ACC112 (cell line): ENCODE measurements around the gene PPP4R1.

Experiments
- H2AFZ ChIP-seq: fragments of 200-600 bp; sonication (generic); one replicate; pipeline ENCODE4 v1.6.0; 2017; ENCODE audit warnings: antibody characterized with exemption, low read length; ENCODE audit not compliant: unreplicated experiment
- H3K27ac ChIP-seq: fragments of 200-600 bp; sonication (generic); 2 replicates; pipeline ENCODE4 v1.5.1; 2014; ENCODE audit warnings: low read depth, mild to moderate bottlenecking, antibody characterized with exemption, low read length, moderate library complexity
- H3K27me3 ChIP-seq: fragments of 200-600 bp; sonication (generic); 2 replicates; pipeline ENCODE4 v1.6.1; 2014; ENCODE audit warnings: mild to moderate bottlenecking, antibody characterized with exemption, low read length, moderate library complexity, mixed read lengths; ENCODE audit not compliant: insufficient read depth
- H3K36me3 ChIP-seq: fragments of 200-600 bp; sonication (generic); 2 replicates; pipeline ENCODE4 v1.6.1; 2016; ENCODE audit warnings: mild to moderate bottlenecking, antibody characterized with exemption, low read length, moderate library complexity, mixed read lengths; ENCODE audit not compliant: insufficient read depth
- H3K4me1 ChIP-seq: fragments of 200-600 bp; sonication (generic); one replicate; pipeline ENCODE4 v1.6.1; 2016; ENCODE audit warnings: low read length, mixed read lengths; ENCODE audit not compliant: insufficient read depth, unreplicated experiment, control insufficient read depth
- H3K4me3 ChIP-seq: fragments of 200-600 bp; sonication (generic); 2 replicates; pipeline ENCODE4 v1.5.1; 2014; ENCODE audit warnings: mild to moderate bottlenecking, low read depth, low read length
- H3K79me2 ChIP-seq: fragments of 200-600 bp; sonication (generic); one replicate; pipeline ENCODE4 v1.6.0; 2016; ENCODE audit warnings: low read length; ENCODE audit not compliant: control insufficient read depth, unreplicated experiment, insufficient read depth

Gene PPP4R1

GRCh38 chr18:9628984-9629383, 14.6 kb upstream of the PPP4R1 start:
- no peak overlapping the region for H2AFZ ChIP-seq
- H3K36me3 ChIP-seq: no peaks in the 10 kb centered on the region
- H3K27me3 ChIP-seq: no peaks in the 10 kb centered on the region
- H3K4me1 ChIP-seq: peaks cover 16% of the 10 kb centered on the region
- no peak overlapping the region for H3K27ac ChIP-seq
- H3K79me2 ChIP-seq: no peaks in the 10 kb centered on the region
- no peak overlapping the region for H3K4me3 ChIP-seq

- peak overlapping the region; percentile 89 for H2AFZ ChIP-seq
- no peaks in the 10 kb centered on the region for H3K27me3 ChIP-seq
- H3K4me3 ChIP-seq: no peak overlapping the region; the same call in 1 of the 2 replicates
- peak overlapping the region; percentile 57 for H3K27ac ChIP-seq
- peaks cover 14% of the 10 kb centered on the region for H3K4me1 ChIP-seq
- H3K36me3 ChIP-seq: no peaks in the 10 kb centered on the region
- no peaks in the 10 kb centered on the region for H3K79me2 ChIP-seq
Observed at GRCh38 chr18:9627642-9628041, 13.3 kb upstream of the PPP4R1 start.

- Histone ChIP-seq H2AFZ (no peak overlapping the region), H3K27me3 (no peaks in the 10 kb centered on the region), H3K4me3 (peak overlapping the region; percentile 3; the same call in 1 of the 2 replicates), H3K27ac (peak overlapping the region; percentile 88), H3K4me1 (peaks cover 38% of the 10 kb centered on the region), H3K36me3 (no peaks in the 10 kb centered on the region), H3K79me2 (peaks cover 15% of the 10 kb centered on the region)
Observed at GRCh38 chr18:9619990-9620389, 5.6 kb upstream of the PPP4R1 start.

GRCh38 chr18:9619545-9619944, 5.2 kb upstream of the PPP4R1 start:
- peak overlapping the region; percentile 32; the same call in 1 of the 2 replicates for H3K4me3 ChIP-seq

DNA sequence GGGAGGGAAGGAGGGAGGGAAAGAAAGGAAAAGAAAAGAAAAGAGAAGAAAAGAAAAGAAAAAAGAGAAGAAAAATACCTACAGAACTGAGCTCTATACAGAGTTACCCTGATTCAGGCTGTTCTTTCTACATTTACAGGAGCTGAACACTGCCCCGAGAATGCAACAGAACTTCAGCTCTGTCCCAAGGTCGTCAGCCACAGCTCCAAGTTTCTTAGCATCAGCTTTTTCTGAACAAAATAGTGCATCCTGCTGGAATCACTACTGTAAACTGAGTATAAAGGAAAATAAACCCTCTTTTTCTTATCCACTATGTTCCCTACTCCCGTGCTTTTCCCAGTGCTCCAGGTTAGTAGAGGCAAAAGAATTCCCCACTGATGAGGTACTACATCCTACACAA, 4.7 kb upstream of the PPP4R1 start:
- Histone ChIP-seq H3K4me3 (peak overlapping the region; percentile 32; the same call in 1 of the 2 replicates), H3K27ac (peak overlapping the region; percentile 88), H3K79me2 (peaks cover 17% of the 10 kb centered on the region), H3K36me3 (no peaks in the 10 kb centered on the region), H3K4me1 (peaks cover 38% of the 10 kb centered on the region), H3K27me3 (no peaks in the 10 kb centered on the region), H2AFZ (peak overlapping the region; percentile 48)

More at GRCh38 chr18:9619545-9619944, 5.2 kb upstream of the PPP4R1 start:
- peak overlapping the region; percentile 88 for H3K27ac ChIP-seq
- H3K36me3 ChIP-seq: no peaks in the 10 kb centered on the region
- H3K79me2 ChIP-seq: peaks cover 16% of the 10 kb centered on the region
- H3K4me1 ChIP-seq: peaks cover 38% of the 10 kb centered on the region
- no peaks in the 10 kb centered on the region for H3K27me3 ChIP-seq
- H2AFZ ChIP-seq: peak overlapping the region; percentile 48

- Histone ChIP-seq H3K36me3 (no peaks in the 10 kb centered on the region), H3K4me1 (peaks cover 45% of the 10 kb centered on the region), H3K27me3 (no peaks in the 10 kb centered on the region), H3K27ac (peak overlapping the region; percentile 91), H3K79me2 (peaks cover 37% of the 10 kb centered on the region), H3K4me3 (no peak overlapping the region), H2AFZ (peak overlapping the region; percentile 25)
Observed at GRCh38 chr18:9617006-9617542, 2.7 kb upstream of the PPP4R1 start.

GRCh38 chr18:9616049-9616448, 1.7 kb upstream of the PPP4R1 start:
- H3K27ac ChIP-seq: peak overlapping the region; percentile 91
- peaks cover 48% of the 10 kb centered on the region for H3K4me1 ChIP-seq
- H3K36me3 ChIP-seq: peaks cover 3% of the 10 kb centered on the region; the same call in 1 of the 2 replicates
- peak overlapping the region; percentile 82 for H3K4me3 ChIP-seq
- peaks cover 47% of the 10 kb centered on the region for H3K79me2 ChIP-seq
- no peaks in the 10 kb centered on the region for H3K27me3 ChIP-seq
- no peak overlapping the region for H2AFZ ChIP-seq

- Histone ChIP-seq H3K79me2 (peaks cover 54% of the 10 kb centered on the region), H3K36me3 (peaks cover 7% of the 10 kb centered on the region; the same call in 1 of the 2 replicates), H2AFZ (peak overlapping the region; percentile 72), H3K4me3 (peak overlapping the region; percentile 82), H3K4me1 (peaks cover 56% of the 10 kb centered on the region), H3K27me3 (no peaks in the 10 kb centered on the region), H3K27ac (peak overlapping the region; percentile 91)
Observed at GRCh38 chr18:9615280-9615797, 980 bp upstream of the PPP4R1 start.

- Histone ChIP-seq H3K27me3 (no peaks in the 10 kb centered on the region), H3K79me2 (peaks cover 70% of the 10 kb centered on the region), H3K36me3 (peaks cover 11% of the 10 kb centered on the region; the same call in 1 of the 2 replicates), H3K27ac (peak overlapping the region; percentile 90), H3K4me3 (peak overlapping the region; percentile 97), H2AFZ (peak overlapping the region; percentile 33), H3K4me1 (peaks cover 60% of the 10 kb centered on the region)
Observed at GRCh38 chr18:9613550-9614400, 584 bp downstream of the PPP4R1 start.

DNA sequence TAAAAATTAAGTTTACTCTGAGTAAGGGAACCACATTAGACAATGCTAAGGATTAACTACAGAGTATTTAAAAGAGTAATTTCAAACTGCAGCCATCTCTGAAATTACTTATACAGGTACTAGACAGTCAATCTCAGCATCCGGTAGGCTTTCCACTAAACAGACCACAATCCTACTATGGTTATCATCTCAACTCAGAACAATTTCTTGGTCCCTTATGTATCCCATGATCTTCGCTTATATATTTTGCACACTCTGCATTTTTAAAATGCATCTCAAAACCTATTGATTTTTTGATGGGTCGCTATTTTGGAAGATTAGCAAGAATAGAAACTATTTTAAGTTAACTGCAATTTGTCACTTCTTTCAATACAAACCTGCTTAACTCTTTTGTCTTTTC, 1.4 kb downstream of the PPP4R1 start:
- H3K79me2 ChIP-seq: peaks cover 78% of the 10 kb centered on the region
- H2AFZ ChIP-seq: no peak overlapping the region
- H3K27ac ChIP-seq: peak overlapping the region; percentile 90
- H3K4me3 ChIP-seq: peak overlapping the region; percentile 97
- H3K36me3 ChIP-seq: peaks cover 11% of the 10 kb centered on the region; the same call in 1 of the 2 replicates
- H3K27me3 ChIP-seq: no peaks in the 10 kb centered on the region
- peaks cover 64% of the 10 kb centered on the region for H3K4me1 ChIP-seq
